ENCODE results near the gene ADGRA1.

The ADGRA1 gene

GRCh38 chr10:133094866-133095265, 7.1 kb downstream of the ADGRA1 start:
- DNase-seq (ENCODE audit: low spot score) = no peak

GRCh38 chr10:133095586-133095985, 7.9 kb downstream of the ADGRA1 start:
- DNase-seq (ENCODE audit: low spot score) = no peak

- DNase-seq (ENCODE audit: low spot score) = no peak
Measured at GRCh38 chr10:133096616-133097269, 9.0 kb downstream of the ADGRA1 start.

GRCh38 chr10:133097418-133097817, 9.7 kb downstream of the ADGRA1 start:
- DNase-seq (ENCODE audit: low spot score) = no peak

GRCh38 chr10:133097961-133098360, 10.2 kb downstream of the ADGRA1 start:
- no peak for DNase-seq (ENCODE audit: low spot score)

GRCh38 chr10:133098426-133099124, 10.9 kb downstream of the ADGRA1 start:
- DNase-seq (ENCODE audit: low spot score) = no peak

GRCh38 chr10:133099571-133099970, 11.8 kb downstream of the ADGRA1 start:
- no peak for DNase-seq (ENCODE audit: low spot score)

GRCh38 chr10:133100186-133100585, 12.5 kb downstream of the ADGRA1 start:
- DNase-seq (ENCODE audit: low spot score) = no peak

- DNase-seq (ENCODE audit: low spot score) = peak; percentile 69
Measured at GRCh38 chr10:133100706-133101415, 13.1 kb downstream of the ADGRA1 start.

GRCh38 chr10:133101416-133101810, 13.7 kb downstream of the ADGRA1 start:
- no peak for DNase-seq (ENCODE audit: low spot score)

- DNase-seq (ENCODE audit: low spot score) = no peak
Measured at GRCh38 chr10:133102415-133103095, 14.8 kb downstream of the ADGRA1 start.

GRCh38 chr10:133103311-133103910, 15.7 kb downstream of the ADGRA1 start:
- DNase-seq (ENCODE audit: low spot score) = no peak

- DNase-seq (ENCODE audit: low spot score) = no peak
Measured at GRCh38 chr10:133104068-133104962, 16.6 kb downstream of the ADGRA1 start.

- DNase-seq (ENCODE audit: low spot score) = no peak
Measured at GRCh38 chr10:133104963-133105640, 17.4 kb downstream of the ADGRA1 start.

- no peak for DNase-seq (ENCODE audit: low spot score)
Measured at GRCh38 chr10:133105686-133106390, 18.1 kb downstream of the ADGRA1 start.

- DNase-seq (ENCODE audit: low spot score) = no peak
Measured at GRCh38 chr10:133106516-133106915, 18.8 kb downstream of the ADGRA1 start.

GRCh38 chr10:133107442-133107841, 19.7 kb downstream of the ADGRA1 start:
- no peak for DNase-seq (ENCODE audit: low spot score)

- no peak for DNase-seq (ENCODE audit: low spot score)
Measured at GRCh38 chr10:133109711-133110110, 22.0 kb downstream of the ADGRA1 start.

GRCh38 chr10:133110133-133110532, 22.4 kb downstream of the ADGRA1 start:
- no peak for DNase-seq (ENCODE audit: low spot score)

All from SK-N-DZ (cell line).